ENCODE data around the gene SLC1A7.

Gene SLC1A7

GRCh38 chr1:53172426-53173128, 30.1 kb upstream of the SLC1A7 start:
- no peak overlapping the region for H3K27ac Mint-ChIP-seq
- no peaks in the 10 kb centered on the region for H3K36me3 Mint-ChIP-seq (ENCODE audit: low read depth)
- H3K9me3 Mint-ChIP-seq = no peaks in the 10 kb centered on the region
- no peak overlapping the region for H3K4me3 Mint-ChIP-seq
- H3K27me3 Mint-ChIP-seq = peaks cover 1% of the 10 kb centered on the region
- DNase-seq (no peak), ATAC-seq (no peak)
- H3K4me1 Mint-ChIP-seq = peaks cover 4% of the 10 kb centered on the region

- H3K4me1 Mint-ChIP-seq = no peaks in the 10 kb centered on the region
- DNase-seq = no peak
- no peak overlapping the region for H3K27ac Mint-ChIP-seq
- ATAC-seq = no peak
- no peaks in the 10 kb centered on the region for H3K36me3 Mint-ChIP-seq (ENCODE audit: low read depth)
- peaks cover 14% of the 10 kb centered on the region for H3K27me3 Mint-ChIP-seq
- no peak overlapping the region for H3K4me3 Mint-ChIP-seq
- no peaks in the 10 kb centered on the region for H3K9me3 Mint-ChIP-seq
Observed at GRCh38 chr1:53166912-53167311, 24.5 kb upstream of the SLC1A7 start.

GRCh38 chr1:53166366-53166765, 23.9 kb upstream of the SLC1A7 start:
- ATAC-seq (no peak), DNase-seq (no peak)
- H3K4me3 Mint-ChIP-seq = no peak overlapping the region
- peaks cover 12% of the 10 kb centered on the region for H3K27me3 Mint-ChIP-seq
- no peaks in the 10 kb centered on the region for H3K9me3 Mint-ChIP-seq
- no peaks in the 10 kb centered on the region for H3K36me3 Mint-ChIP-seq (ENCODE audit: low read depth)
- no peaks in the 10 kb centered on the region for H3K4me1 Mint-ChIP-seq
- no peak overlapping the region for H3K27ac Mint-ChIP-seq

DNA sequence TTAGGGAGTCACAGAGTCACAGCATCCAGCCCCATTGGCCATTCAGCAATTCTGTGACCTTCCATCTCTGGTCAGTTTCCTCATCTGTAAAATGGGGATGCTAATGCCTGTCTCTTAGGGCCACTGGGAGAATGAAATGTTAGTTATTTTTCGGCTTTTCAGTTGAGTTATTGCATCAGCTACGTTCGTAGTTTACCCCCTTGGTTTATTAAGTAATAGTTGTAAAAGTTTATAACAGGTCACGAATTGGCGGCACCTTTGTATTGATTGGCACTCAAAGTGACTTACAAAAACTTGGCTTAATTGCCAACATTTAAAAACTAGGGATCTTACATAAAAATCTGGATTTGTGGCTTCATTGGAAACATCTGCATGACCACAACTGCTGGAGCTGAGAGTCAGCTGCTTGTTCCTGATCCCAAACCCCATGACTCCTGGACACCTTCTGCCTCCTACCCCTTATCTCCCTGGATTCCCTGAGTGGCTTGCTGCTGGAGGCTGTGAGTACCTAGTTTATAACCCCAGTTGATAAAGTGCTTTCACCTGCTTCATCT, 23.0 kb upstream of the SLC1A7 start:
- Mint-ChIP-seq H3K27ac (no peak overlapping the region), H3K4me3 (no peak overlapping the region), H3K9me3 (no peaks in the 10 kb centered on the region), H3K4me1 (no peaks in the 10 kb centered on the region), H3K27me3 (peaks cover 12% of the 10 kb centered on the region), H3K36me3 (ENCODE audit: low read depth) (no peaks in the 10 kb centered on the region)
- ATAC-seq (no peak), DNase-seq (no peak)

- Mint-ChIP-seq H3K36me3 (ENCODE audit: low read depth) (no peaks in the 10 kb centered on the region), H3K4me3 (no peak overlapping the region)
- ATAC-seq = no peak
Observed at GRCh38 chr1:53163291-53163768, 20.9 kb upstream of the SLC1A7 start.

GRCh38 chr1:53162621-53163020, 20.2 kb upstream of the SLC1A7 start:
- Mint-ChIP-seq H3K4me1 (no peaks in the 10 kb centered on the region), H3K36me3 (ENCODE audit: low read depth) (no peaks in the 10 kb centered on the region), H3K27ac (no peak overlapping the region), H3K9me3 (no peaks in the 10 kb centered on the region), H3K4me3 (no peak overlapping the region), H3K27me3 (peaks cover 12% of the 10 kb centered on the region)
- no peak for ATAC-seq
- no peak for DNase-seq

More at GRCh38 chr1:53163291-53163768, 20.9 kb upstream of the SLC1A7 start:
- Mint-ChIP-seq H3K27ac (no peak overlapping the region), H3K4me1 (no peaks in the 10 kb centered on the region), H3K27me3 (peaks cover 12% of the 10 kb centered on the region), H3K9me3 (no peaks in the 10 kb centered on the region)
- no peak for DNase-seq

- Mint-ChIP-seq H3K4me3 (no peak overlapping the region), H3K27me3 (peaks cover 12% of the 10 kb centered on the region), H3K36me3 (ENCODE audit: low read depth) (no peaks in the 10 kb centered on the region), H3K27ac (no peak overlapping the region), H3K4me1 (no peaks in the 10 kb centered on the region), H3K9me3 (no peaks in the 10 kb centered on the region)
- DNase-seq = no peak
- ATAC-seq = no peak
Observed at GRCh38 chr1:53160924-53161378, 18.5 kb upstream of the SLC1A7 start.

GRCh38 chr1:53158900-53159299, 16.5 kb upstream of the SLC1A7 start:
- Mint-ChIP-seq H3K4me3 (no peak overlapping the region), H3K27ac (no peak overlapping the region), H3K4me1 (no peaks in the 10 kb centered on the region), H3K27me3 (peaks cover 11% of the 10 kb centered on the region), H3K9me3 (no peaks in the 10 kb centered on the region), H3K36me3 (ENCODE audit: low read depth) (no peaks in the 10 kb centered on the region)
- ATAC-seq (no peak), DNase-seq (no peak)

DNA sequence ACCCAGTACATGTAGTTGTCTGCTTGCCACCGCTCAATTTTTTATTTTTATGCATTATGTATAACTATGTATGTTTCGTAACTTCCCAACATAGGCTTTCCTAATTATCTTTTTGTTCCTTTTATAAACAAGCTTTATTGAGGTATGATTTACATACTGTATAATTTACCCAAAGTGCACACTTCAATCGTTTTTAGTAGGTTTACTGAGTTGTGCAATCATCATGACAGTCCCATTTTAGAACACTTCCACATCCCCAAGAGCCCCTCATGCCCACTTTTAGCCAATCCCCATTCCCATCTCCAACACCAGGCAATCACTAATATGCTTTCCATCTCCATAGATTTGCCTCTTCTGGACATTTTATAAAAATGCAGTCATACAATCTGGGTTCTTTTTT, 14.3 kb upstream of the SLC1A7 start:
- Mint-ChIP-seq H3K4me3 (no peak overlapping the region), H3K27ac (no peak overlapping the region), H3K27me3 (peaks cover 2% of the 10 kb centered on the region), H3K36me3 (ENCODE audit: low read depth) (no peaks in the 10 kb centered on the region), H3K4me1 (no peaks in the 10 kb centered on the region), H3K9me3 (no peaks in the 10 kb centered on the region)
- DNase-seq (no peak), ATAC-seq (no peak)

GRCh38 chr1:53155945-53156344, 13.5 kb upstream of the SLC1A7 start:
- Mint-ChIP-seq H3K9me3 (no peaks in the 10 kb centered on the region), H3K27ac (no peak overlapping the region), H3K36me3 (ENCODE audit: low read depth) (no peaks in the 10 kb centered on the region), H3K4me1 (no peaks in the 10 kb centered on the region), H3K4me3 (no peak overlapping the region), H3K27me3 (peaks cover 2% of the 10 kb centered on the region)
- no peak for ATAC-seq
- no peak for DNase-seq

DNA sequence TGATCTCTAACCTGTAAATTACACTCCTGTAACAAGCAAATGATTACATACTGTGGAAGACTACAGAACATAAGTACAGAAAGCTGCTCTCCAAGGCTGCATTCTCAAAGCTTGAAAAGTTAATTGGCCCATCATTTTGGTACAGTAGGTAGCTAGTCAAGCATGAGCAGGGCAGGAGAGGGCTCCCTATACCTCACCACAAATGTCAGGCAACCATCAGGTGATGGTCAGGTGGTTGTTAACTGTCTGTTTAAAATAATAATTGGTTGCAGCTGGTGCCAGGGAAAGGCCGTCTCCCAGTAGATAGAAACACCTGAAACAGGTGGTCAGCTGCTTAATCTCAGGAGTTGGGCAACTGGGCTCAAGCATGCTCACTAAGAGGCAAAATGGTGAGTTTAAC, 13.1 kb upstream of the SLC1A7 start:
- H3K9me3 Mint-ChIP-seq = no peaks in the 10 kb centered on the region
- ATAC-seq = no peak
- H3K36me3 Mint-ChIP-seq (ENCODE audit: low read depth) = no peaks in the 10 kb centered on the region
- H3K4me3 Mint-ChIP-seq = no peak overlapping the region
- H3K27ac Mint-ChIP-seq = no peak overlapping the region
- H3K27me3 Mint-ChIP-seq = peaks cover 2% of the 10 kb centered on the region
- DNase-seq = no peak
- H3K4me1 Mint-ChIP-seq = no peaks in the 10 kb centered on the region

DNA sequence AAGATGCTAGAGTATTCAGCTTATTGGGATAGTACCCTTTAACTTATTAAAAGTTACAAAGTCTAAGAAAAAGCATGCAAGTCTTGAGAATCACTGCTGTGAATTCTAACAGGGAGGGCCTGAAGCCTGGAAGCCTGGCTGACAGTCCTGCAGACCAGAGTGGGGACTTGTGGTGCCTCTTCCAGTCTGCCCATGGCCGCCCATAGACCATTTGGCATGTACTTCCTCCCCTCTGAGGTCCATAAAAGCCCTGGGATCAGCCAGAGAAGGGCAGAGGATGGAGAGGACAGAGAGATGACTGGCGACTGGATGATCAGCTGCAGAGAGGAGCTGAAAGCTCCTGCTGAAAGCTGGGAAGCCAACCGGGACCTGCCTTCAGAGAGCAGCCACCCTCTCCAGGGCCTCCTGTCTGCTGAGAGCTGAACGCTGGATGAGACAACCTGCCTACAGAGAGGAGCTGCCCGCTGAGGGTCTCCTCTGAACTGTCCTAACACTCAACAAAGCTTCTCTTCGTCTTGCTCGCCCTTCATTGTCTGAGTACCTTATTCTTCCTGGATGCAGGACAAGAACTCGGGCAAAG, 12.5 kb upstream of the SLC1A7 start:
- H3K27me3 Mint-ChIP-seq = peaks cover 2% of the 10 kb centered on the region
- no peak overlapping the region for H3K27ac Mint-ChIP-seq
- no peak for ATAC-seq
- no peak overlapping the region for H3K4me3 Mint-ChIP-seq
- no peaks in the 10 kb centered on the region for H3K36me3 Mint-ChIP-seq (ENCODE audit: low read depth)
- DNase-seq = no peak
- no peaks in the 10 kb centered on the region for H3K4me1 Mint-ChIP-seq
- H3K9me3 Mint-ChIP-seq = no peaks in the 10 kb centered on the region

- H3K36me3 Mint-ChIP-seq (ENCODE audit: low read depth) = no peaks in the 10 kb centered on the region
- no peaks in the 10 kb centered on the region for H3K9me3 Mint-ChIP-seq
- H3K4me1 Mint-ChIP-seq = no peaks in the 10 kb centered on the region
- no peak overlapping the region for H3K4me3 Mint-ChIP-seq
- no peak for ATAC-seq
- DNase-seq = no peak
- no peak overlapping the region for H3K27ac Mint-ChIP-seq
- H3K27me3 Mint-ChIP-seq = peaks cover 2% of the 10 kb centered on the region
Observed at GRCh38 chr1:53153752-53154151, 11.3 kb upstream of the SLC1A7 start.

DNA sequence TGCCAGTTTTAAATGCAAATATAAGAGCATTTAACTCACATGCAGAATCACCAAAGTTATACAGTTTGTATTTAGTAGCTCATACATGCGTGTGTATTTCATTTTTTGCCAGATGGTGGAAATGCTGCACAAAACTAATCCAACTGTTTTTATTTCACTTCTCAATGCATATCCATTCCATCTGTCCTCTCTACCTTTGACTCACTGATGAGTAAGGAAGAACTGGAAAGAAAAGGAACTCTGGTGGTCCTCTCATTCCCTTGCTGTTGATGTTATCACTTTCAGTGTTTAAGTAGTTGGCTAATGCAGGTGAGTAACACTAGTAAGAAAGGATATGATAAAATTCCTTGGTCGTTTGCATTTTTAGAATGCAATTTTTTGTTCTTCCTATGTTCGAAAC, 5.7 kb upstream of the SLC1A7 start:
- Mint-ChIP-seq H3K27ac (no peak overlapping the region), H3K4me3 (no peak overlapping the region), H3K27me3 (no peaks in the 10 kb centered on the region), H3K9me3 (no peaks in the 10 kb centered on the region), H3K4me1 (no peaks in the 10 kb centered on the region), H3K36me3 (ENCODE audit: low read depth) (no peaks in the 10 kb centered on the region)
- ATAC-seq = no peak
- no peak for DNase-seq

DNA sequence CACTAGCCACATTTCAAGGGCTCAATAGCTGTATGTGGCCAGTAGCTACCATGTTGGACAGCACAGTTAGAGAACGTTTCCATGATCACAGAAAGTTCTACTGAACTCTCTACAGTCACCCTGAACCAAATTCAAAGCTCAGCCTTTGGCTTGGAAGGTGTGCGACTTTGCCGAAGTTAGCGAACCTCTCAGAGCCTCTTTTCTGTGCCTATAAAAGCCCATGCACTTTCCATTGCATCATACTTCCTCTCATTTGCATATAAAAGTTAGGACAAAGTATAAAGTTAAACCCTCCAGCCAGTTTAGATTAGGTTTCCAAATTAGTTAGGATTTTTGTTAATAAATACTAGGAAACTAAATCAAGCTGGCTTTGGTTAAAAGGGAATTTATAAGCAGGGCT, 4.7 kb upstream of the SLC1A7 start:
- H3K4me1 Mint-ChIP-seq = no peaks in the 10 kb centered on the region
- ATAC-seq (no peak), DNase-seq (no peak)
- H3K36me3 Mint-ChIP-seq (ENCODE audit: low read depth) = no peaks in the 10 kb centered on the region
- no peaks in the 10 kb centered on the region for H3K27me3 Mint-ChIP-seq
- no peak overlapping the region for H3K27ac Mint-ChIP-seq
- H3K9me3 Mint-ChIP-seq = no peaks in the 10 kb centered on the region
- H3K4me3 Mint-ChIP-seq = no peak overlapping the region
